ENCODE results near the gene PRKAG2.

The PRKAG2 gene

GRCh38 chr7:151690606-151691005 is 186.3 kb downstream of the PRKAG2 start:
- Histone ChIP-seq H3K4me1 (ENCODE audit: insufficient read depth, low read length, severe bottlenecking) (no peaks in the 10 kb centered on the region), H3K79me2 (ENCODE audit: insufficient read depth, low read length) (no peaks in the 10 kb centered on the region), H3K4me2 (ENCODE audit: low read length) (no peak overlapping the region), H3K4me3 (ENCODE audit: low read depth, low read length, poor library complexity, severe bottlenecking) (no peak overlapping the region), H3F3A (ENCODE audit: insufficient read depth, low read length) (no peaks in the 10 kb centered on the region), H3K9me2 (ENCODE audit: low read depth, low read length) (no peaks in the 10 kb centered on the region), H3K27ac (ENCODE audit: low read depth, low read length, poor library complexity, severe bottlenecking) (no peak overlapping the region), H2AFZ (ENCODE audit: low read length) (no peak overlapping the region), H4K20me1 (ENCODE audit: insufficient read depth, low read length) (no peaks in the 10 kb centered on the region), H3K27me3 (ENCODE audit: insufficient read depth, low read length) (no peaks in the 10 kb centered on the region; the same call in 1 of the 2 replicates), H3K9ac (ENCODE audit: low read length) (no peak overlapping the region), H3K36me3 (ENCODE audit: insufficient read depth, low read length) (no peaks in the 10 kb centered on the region), H3K9me3 (ENCODE audit: low read length) (no peaks in the 10 kb centered on the region)
- TF ChIP-seq EZH2 (IDR thresholded peaks at IDR 0.05; ENCODE audit: borderline replicate concordance, low read length) = no peak
- TF ChIP-seq, protein P1, sequence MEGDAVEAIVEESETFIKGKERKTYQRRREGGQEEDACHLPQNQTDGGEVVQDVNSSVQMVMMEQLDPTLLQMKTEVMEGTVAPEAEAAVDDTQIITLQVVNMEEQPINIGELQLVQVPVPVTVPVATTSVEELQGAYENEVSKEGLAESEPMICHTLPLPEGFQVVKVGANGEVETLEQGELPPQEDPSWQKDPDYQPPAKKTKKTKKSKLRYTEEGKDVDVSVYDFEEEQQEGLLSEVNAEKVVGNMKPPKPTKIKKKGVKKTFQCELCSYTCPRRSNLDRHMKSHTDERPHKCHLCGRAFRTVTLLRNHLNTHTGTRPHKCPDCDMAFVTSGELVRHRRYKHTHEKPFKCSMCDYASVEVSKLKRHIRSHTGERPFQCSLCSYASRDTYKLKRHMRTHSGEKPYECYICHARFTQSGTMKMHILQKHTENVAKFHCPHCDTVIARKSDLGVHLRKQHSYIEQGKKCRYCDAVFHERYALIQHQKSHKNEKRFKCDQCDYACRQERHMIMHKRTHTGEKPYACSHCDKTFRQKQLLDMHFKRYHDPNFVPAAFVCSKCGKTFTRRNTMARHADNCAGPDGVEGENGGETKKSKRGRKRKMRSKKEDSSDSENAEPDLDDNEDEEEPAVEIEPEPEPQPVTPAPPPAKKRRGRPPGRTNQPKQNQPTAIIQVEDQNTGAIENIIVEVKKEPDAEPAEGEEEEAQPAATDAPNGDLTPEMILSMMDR (IDR thresholded peaks at IDR 0.05; ENCODE audit: low read length) = no peak

GRCh38 chr7:151689196-151689971 is 187.5 kb downstream of the PRKAG2 start:
- Histone ChIP-seq H3K27me3 (ENCODE audit: insufficient read depth, low read length) (peaks cover 4% of the 10 kb centered on the region; the same call in 1 of the 2 replicates), H3K4me2 (ENCODE audit: low read length) (no peak overlapping the region), H3F3A (ENCODE audit: insufficient read depth, low read length) (no peaks in the 10 kb centered on the region), H3K4me3 (ENCODE audit: low read depth, low read length, poor library complexity, severe bottlenecking) (no peak overlapping the region), H3K79me2 (ENCODE audit: insufficient read depth, low read length) (no peaks in the 10 kb centered on the region), H4K20me1 (ENCODE audit: insufficient read depth, low read length) (no peaks in the 10 kb centered on the region), H3K4me1 (ENCODE audit: insufficient read depth, low read length, severe bottlenecking) (no peaks in the 10 kb centered on the region), H2AFZ (ENCODE audit: low read length) (no peak overlapping the region), H3K27ac (ENCODE audit: low read depth, low read length, poor library complexity, severe bottlenecking) (no peak overlapping the region), H3K9ac (ENCODE audit: low read length) (no peak overlapping the region), H3K9me3 (ENCODE audit: low read length) (no peaks in the 10 kb centered on the region), H3K9me2 (ENCODE audit: low read depth, low read length) (no peaks in the 10 kb centered on the region), H3K36me3 (ENCODE audit: insufficient read depth, low read length) (no peaks in the 10 kb centered on the region)
- no peak for TF ChIP-seq EZH2 (IDR thresholded peaks at IDR 0.05; ENCODE audit: borderline replicate concordance, low read length)
- TF ChIP-seq, protein P1 (IDR thresholded peaks at IDR 0.05; ENCODE audit: low read length) = no peak

DNA sequence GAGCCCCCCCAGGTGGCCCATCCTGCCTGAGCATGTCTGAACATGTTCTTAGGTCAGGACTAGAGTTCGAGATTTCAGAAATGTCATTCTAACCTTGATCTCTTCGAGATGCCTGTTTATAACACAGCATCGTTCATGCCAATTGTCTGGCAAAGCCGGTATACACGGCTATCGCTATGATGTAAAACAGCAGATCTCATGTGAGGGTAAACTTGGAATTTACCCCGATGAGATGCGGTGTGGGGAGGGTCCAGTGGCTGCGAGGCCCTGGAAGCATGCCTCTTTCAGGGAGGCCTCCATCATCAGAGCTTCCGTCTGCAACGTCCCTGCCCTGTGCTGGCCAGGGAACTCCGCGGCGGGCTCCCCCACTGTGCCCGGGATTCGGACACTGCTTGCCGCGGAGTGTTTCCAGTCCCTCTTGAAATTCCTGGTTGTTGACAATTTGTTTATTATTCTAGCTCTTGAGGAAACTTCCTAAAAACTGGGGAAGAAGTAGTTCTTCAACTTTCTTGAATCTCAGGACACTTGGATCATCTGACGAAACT is 188.6 kb downstream of the PRKAG2 start:
- no peak overlapping the region for H3K27ac ChIP-seq (ENCODE audit: low read depth, low read length, poor library complexity, severe bottlenecking)
- H3K36me3 ChIP-seq (ENCODE audit: insufficient read depth, low read length) = no peaks in the 10 kb centered on the region
- H3F3A ChIP-seq (ENCODE audit: insufficient read depth, low read length) = no peaks in the 10 kb centered on the region
- TF ChIP-seq, protein P1 (IDR thresholded peaks at IDR 0.05; ENCODE audit: low read length) = no peak
- no peak for TF ChIP-seq EZH2 (IDR thresholded peaks at IDR 0.05; ENCODE audit: borderline replicate concordance, low read length)
- peaks cover 4% of the 10 kb centered on the region; the same call in 1 of the 2 replicates for H3K27me3 ChIP-seq (ENCODE audit: insufficient read depth, low read length)
- H3K9me2 ChIP-seq (ENCODE audit: low read depth, low read length) = no peaks in the 10 kb centered on the region
- H3K4me2 ChIP-seq (ENCODE audit: low read length) = no peak overlapping the region
- H3K9me3 ChIP-seq (ENCODE audit: low read length) = no peaks in the 10 kb centered on the region
- H3K4me1 ChIP-seq (ENCODE audit: insufficient read depth, low read length, severe bottlenecking) = no peaks in the 10 kb centered on the region
- H3K9ac ChIP-seq (ENCODE audit: low read length) = no peak overlapping the region
- H3K4me3 ChIP-seq (ENCODE audit: low read depth, low read length, poor library complexity, severe bottlenecking) = no peak overlapping the region
- H4K20me1 ChIP-seq (ENCODE audit: insufficient read depth, low read length) = no peaks in the 10 kb centered on the region
- H3K79me2 ChIP-seq (ENCODE audit: insufficient read depth, low read length) = no peaks in the 10 kb centered on the region
- H2AFZ ChIP-seq (ENCODE audit: low read length) = no peak overlapping the region

All from OCI-LY1 (cell line).